Measurements from ENCODE around the gene MACROD2.
"Not testable (repeated sequence)": the region's sequence is repeated elsewhere in the genome, so short reads cannot be mapped to it uniquely, and the experiment has no call there.

Gene MACROD2

DNA sequence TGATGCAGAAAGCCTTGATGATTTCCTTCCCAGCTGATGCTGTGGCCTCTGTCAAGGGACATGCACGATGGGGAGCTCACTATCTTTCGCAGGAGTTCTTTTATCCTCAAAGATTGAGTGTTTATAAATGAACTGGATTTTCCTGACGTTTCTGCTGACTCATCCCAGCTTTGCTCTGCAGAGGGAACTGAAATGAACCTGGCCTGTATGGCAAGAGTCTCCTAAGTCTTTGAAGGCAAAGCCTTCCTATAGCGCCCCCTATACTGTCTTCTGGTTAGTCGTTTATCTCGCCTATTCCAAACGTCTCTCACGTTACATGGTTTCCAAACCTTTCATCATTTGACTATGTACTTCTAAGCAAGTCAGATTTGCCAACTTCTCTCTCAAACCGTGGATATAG lies 2012.6 kb downstream of the MACROD2 start:
- TF ChIP-seq, protein P1, sequence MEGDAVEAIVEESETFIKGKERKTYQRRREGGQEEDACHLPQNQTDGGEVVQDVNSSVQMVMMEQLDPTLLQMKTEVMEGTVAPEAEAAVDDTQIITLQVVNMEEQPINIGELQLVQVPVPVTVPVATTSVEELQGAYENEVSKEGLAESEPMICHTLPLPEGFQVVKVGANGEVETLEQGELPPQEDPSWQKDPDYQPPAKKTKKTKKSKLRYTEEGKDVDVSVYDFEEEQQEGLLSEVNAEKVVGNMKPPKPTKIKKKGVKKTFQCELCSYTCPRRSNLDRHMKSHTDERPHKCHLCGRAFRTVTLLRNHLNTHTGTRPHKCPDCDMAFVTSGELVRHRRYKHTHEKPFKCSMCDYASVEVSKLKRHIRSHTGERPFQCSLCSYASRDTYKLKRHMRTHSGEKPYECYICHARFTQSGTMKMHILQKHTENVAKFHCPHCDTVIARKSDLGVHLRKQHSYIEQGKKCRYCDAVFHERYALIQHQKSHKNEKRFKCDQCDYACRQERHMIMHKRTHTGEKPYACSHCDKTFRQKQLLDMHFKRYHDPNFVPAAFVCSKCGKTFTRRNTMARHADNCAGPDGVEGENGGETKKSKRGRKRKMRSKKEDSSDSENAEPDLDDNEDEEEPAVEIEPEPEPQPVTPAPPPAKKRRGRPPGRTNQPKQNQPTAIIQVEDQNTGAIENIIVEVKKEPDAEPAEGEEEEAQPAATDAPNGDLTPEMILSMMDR (IDR thresholded peaks at IDR 0.05; ENCODE audit: low read depth, low read length, missing control alignments), result no peak
- DNase-seq (ENCODE audit: extremely low read depth, low read depth), result no peak
- H3K4me3 ChIP-seq (replicated peaks; ENCODE audit: low read depth, low read length), result no peak overlapping the region

DNA sequence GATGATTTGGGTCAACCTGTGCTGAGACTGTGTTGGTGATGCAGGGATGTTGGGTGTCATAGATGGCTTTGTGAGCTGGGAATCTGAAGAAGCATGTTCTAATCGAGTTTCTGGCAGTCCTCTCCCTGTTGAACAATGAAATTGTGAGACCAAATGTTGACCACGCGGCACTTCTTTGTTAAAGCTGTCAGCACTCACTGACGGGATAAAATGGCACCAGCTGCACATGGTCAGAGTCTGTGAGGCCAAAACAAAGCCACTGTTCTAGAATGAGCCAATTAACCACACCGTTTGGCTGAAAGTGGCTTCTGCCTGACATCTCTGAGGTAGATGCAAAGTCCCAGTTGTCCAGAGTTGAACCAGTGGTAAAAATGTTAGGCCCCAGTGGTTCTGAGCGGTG lies 2015.7 kb downstream of the MACROD2 start:
- TF ChIP-seq, protein P1 (IDR thresholded peaks at IDR 0.05; ENCODE audit: low read depth, low read length, missing control alignments), result no peak
- no peak for DNase-seq (ENCODE audit: extremely low read depth, low read depth)

DNA sequence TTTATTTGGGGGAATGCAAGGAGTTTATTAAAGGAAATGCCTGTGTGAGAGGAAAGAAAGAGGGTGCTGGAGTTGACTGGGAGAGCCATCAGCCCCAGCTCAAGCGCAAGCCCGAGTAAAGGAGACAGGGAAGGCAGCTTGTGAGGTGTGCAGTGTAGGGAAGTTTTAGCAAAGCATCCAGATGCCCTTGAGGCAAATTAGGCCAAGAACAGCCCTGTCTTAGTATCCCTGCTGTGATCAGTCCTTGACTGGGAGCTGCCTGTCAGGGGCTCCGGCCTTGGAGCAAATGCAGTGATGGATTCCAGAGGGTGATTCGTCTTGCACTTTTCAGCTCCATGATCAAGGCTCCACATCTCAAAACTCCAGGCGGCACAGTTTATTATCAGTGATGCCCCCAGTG lies 2016.2 kb downstream of the MACROD2 start:
- DNase-seq (ENCODE audit: extremely low read depth, low read depth), result no peak

More for the DNA sequence above, 2015.7 kb downstream of the MACROD2 start:
- H3K4me3 ChIP-seq (replicated peaks; ENCODE audit: low read depth, low read length), result no peak overlapping the region

DNA sequence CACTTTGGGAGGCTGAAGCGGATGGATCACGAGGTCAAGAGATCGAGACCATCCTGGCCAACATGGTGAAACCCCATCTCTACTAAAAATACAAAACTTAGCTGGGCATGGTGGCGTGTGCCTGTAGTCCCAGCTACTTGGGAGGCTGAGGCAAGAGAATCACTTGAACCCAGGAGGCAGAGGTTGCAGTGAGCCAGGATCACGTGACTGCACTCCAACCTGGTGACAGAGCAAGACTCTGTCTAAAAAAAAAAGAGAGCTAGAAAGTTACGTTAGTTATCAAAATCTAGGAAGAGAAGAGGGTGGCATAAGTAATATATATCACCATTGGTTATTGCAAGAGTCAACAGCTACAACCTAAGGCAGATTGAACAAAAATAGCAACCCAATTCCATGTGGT lies 2017.6 kb downstream of the MACROD2 start:
- not testable (repeated sequence) for H3K4me3 ChIP-seq (replicated peaks; ENCODE audit: low read depth, low read length); DNase-seq (ENCODE audit: extremely low read depth, low read depth)

More for the DNA sequence above, 2016.2 kb downstream of the MACROD2 start:
- H3K4me3 ChIP-seq (replicated peaks; ENCODE audit: low read depth, low read length), result no peak overlapping the region
- TF ChIP-seq, protein P1 (IDR thresholded peaks at IDR 0.05; ENCODE audit: low read depth, low read length, missing control alignments), result no peak

- no peak overlapping the region for H3K4me3 ChIP-seq (replicated peaks; ENCODE audit: low read depth, low read length)
- TF ChIP-seq, protein P1 (IDR thresholded peaks at IDR 0.05; ENCODE audit: low read depth, low read length, missing control alignments), result no peak
- DNase-seq (ENCODE audit: extremely low read depth, low read depth), result no peak
These were observed 2018.3 kb downstream of the MACROD2 start for GRCh38 chr20:16013631-16014030.

DNA sequence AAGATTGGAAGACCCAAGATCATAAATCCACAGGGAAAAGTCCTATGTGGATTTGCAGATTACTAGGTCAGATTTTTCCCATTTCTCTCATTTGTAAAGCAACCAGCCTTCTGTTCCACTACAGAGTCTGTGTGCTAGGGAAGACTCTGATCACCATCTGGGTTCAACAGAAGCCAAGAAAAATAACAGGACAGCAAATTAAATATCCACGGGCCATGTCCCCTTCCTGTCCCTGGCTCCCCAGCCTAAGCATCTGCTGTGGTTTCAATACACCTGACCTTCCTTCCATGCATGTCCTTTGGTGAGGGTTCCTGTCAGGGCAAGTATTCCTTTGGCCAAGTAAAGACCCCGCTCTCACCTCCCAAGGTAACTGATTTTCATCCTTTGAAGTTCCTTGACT lies 2019.1 kb downstream of the MACROD2 start:
- H3K4me3 ChIP-seq (replicated peaks; ENCODE audit: low read depth, low read length), result no peak overlapping the region
- TF ChIP-seq, protein P1 (IDR thresholded peaks at IDR 0.05; ENCODE audit: low read depth, low read length, missing control alignments), result no peak
- no peak for DNase-seq (ENCODE audit: extremely low read depth, low read depth)

DNA sequence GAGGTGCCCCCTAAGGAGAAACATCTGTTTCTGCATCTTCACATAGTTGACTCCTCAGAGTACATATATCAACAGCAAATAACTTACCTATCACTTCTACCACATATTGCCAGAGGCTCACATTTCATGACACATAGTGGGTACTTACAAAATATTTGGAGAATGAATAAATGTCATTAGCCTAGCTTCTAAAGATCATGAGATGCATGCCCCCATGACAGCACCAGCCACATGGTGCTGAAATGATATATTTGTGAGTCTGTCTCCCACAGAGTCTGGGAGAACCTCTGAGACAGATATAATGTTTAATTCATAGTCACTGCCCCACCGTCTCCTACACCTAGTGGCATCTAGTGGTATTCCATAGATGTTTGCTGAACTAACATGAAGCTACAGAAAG lies 2022.3 kb downstream of the MACROD2 start:
- TF ChIP-seq, protein P1 (IDR thresholded peaks at IDR 0.05; ENCODE audit: low read depth, low read length, missing control alignments), result no peak
- no peak overlapping the region for H3K4me3 ChIP-seq (replicated peaks; ENCODE audit: low read depth, low read length)
- DNase-seq (ENCODE audit: extremely low read depth, low read depth), result no peak

Measured in HFF-Myc (cell line).